GM18868 (cell line): ENCODE measurements around the gene FLNC.

Source experiments
- ATAC-seq: cut with Tn5 transposase; IDR thresholded peaks from one replicate; pipeline ENCODE4 v1.9.1; 2021; ENCODE audit warnings: mild to moderate bottlenecking, moderate library complexity; ENCODE audit not compliant: unreplicated experiment

FLNC gene

DNA sequence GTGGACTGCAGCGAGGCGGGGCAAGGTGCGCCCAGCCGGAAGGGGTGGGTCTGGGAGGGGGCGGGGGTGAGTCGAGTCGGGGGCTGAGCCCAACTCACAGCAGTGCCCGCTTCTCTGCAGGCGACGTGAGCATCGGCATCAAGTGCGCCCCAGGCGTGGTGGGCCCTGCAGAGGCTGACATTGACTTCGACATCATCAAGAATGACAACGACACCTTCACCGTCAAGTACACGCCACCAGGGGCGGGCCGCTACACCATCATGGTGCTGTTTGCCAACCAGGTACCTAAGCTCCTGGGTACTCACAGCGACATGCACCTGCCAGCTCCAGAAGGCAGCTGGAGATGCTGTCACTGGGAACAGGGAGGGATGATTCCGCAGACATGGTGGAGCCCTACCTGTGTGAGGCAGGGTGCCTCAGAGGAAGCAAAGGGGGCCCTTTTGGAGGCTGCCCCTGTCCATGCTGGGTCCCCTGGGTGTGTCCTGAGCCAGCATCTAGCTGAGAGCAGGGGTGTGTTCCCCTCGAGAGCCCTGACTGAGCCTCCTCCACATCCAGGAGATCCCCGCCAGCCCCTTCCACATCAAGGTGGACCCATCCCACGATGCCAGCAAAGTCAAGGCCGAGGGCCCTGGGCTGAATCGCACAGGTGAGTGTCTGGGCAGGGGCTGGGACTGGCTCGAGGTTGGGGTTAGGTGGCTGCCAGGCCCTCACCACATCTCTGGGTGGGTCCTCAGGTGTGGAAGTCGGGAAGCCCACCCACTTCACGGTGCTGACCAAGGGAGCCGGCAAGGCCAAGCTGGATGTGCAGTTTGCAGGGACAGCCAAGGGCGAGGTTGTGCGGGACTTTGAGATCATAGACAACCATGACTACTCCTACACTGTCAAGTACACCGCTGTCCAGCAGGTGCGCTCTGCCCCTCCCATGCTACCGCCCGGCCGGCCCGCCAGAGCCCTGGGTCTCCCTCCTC is 12.8 kb downstream of the FLNC start:
- no peak for ATAC-seq

DNA sequence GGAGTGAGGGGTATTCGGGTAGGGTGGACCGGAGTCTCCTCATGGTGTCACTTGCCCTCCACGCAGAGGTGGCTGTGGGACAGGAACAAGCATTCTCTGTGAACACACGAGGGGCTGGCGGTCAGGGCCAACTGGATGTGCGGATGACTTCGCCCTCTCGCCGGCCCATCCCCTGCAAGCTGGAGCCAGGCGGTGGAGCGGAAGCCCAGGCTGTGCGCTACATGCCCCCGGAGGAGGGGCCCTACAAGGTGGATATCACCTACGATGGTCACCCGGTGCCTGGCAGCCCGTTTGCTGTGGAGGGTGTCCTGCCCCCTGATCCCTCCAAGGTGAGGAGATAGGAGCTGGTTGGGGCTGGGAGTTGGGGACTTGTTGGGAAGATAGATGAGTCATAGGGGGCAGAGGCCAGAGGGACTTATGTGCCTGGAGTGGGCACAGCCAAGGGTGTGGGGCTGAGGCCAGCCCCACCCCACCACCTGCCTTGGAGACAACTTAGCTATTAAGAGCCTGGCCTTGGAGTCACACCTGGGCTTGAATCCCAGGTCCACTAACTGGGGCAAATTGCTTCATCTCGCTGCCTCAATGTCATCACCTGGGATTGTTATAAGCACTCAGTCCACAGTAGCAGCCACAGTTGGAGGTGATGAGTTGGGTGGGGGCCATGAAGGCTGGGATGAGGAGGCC is 13.9 kb downstream of the FLNC start:
- no peak for ATAC-seq

DNA sequence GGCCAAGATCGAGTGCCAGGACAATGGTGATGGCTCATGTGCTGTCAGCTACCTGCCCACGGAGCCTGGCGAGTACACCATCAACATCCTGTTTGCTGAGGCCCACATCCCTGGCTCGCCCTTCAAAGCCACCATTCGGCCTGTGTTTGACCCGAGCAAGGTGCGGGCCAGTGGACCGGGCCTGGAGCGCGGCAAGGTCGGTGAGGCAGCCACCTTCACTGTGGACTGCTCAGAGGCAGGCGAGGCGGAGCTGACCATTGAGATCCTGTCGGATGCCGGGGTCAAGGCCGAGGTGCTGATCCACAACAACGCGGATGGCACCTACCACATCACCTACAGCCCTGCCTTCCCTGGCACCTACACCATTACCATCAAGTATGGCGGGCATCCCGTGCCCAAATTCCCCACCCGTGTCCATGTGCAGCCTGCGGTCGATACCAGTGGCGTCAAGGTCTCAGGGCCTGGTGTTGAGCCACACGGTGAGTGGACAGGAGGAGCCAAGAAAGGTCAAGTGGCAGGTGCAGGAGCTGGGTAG is 14.6 kb downstream of the FLNC start:
- ATAC-seq, result no peak

DNA sequence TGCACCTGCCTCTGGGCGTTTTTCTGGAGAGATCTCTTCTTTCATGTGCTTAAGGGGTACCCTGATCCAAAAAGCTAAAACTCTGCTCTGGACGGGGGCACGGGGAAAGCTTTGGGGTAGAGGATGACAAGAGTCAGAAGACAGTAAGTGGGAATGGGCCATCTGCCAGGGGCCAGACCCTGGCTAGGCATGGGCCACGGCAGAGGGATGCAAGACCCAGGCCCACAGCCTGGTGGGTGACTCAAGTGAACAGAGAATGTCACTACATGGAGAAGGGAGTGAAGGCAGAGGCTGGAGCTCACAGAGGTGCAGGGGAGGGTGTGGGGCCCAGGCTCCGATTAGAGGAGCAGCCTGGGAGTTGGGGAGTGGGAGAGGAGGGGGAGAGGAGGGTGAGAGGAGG is 15.3 kb downstream of the FLNC start:
- ATAC-seq, result no peak

DNA sequence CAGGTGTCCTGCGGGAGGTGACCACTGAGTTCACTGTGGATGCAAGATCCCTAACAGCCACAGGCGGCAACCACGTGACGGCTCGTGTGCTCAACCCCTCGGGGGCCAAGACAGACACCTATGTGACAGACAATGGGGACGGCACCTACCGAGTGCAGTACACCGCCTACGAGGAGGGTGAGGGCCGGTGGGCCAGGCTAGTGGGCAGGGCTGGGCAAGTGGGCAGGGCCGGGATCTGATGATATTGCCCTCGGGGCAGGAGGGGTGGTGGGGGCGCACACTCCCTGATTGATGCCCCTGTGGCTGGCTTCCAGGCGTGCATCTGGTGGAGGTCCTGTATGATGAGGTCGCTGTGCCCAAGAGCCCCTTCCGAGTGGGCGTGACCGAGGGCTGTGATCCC is 15.8 kb downstream of the FLNC start:
- ATAC-seq, result no peak

DNA sequence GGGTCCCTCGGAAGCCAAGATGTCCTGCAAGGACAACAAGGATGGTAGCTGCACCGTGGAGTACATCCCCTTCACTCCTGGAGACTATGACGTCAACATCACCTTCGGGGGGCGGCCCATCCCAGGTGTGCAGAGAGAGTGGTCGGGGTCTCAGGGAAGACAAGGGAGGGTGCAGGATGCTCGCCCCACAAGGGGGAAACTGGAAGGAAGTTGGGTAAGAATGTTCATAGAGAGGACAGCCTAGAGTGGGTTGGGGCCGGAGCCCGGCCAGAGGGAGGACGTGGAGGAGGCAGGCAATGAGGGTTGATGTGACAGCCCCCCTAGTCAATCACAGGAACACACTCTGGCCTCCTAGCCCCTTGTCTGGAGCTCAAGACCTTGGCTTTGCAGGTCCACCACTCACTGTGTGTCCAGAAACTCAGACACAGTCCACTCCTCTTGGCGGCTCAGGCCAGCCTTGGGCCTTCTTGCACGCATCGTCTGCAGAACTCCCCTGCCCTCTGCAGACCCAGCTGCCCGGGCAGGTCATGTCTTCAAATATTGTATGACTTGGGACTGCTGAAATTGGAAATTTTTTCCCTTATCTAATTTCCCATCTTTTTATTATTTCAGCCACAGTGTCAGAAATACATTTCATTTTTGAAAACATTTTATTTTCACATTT is 16.7 kb downstream of the FLNC start:
- no peak for ATAC-seq

DNA sequence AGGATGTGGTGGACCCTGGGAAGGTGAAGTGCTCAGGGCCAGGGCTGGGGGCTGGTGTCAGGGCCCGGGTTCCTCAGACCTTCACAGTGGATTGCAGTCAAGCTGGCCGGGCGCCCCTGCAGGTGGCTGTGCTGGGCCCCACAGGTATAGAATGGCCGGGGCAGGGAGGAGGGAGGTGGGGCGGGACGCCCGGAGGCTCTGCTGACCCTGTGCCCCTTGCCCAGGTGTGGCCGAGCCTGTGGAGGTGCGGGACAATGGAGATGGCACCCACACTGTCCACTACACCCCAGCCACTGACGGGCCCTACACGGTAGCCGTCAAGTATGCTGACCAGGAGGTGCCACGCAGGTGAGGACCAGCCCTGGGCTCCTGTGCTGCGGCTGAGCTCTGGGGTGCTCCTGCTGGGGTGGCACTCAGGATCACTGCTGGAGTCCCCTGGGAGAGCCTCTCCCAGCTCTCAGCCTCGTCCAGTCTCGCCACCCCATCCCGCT is 17.6 kb downstream of the FLNC start:
- no peak for ATAC-seq

DNA sequence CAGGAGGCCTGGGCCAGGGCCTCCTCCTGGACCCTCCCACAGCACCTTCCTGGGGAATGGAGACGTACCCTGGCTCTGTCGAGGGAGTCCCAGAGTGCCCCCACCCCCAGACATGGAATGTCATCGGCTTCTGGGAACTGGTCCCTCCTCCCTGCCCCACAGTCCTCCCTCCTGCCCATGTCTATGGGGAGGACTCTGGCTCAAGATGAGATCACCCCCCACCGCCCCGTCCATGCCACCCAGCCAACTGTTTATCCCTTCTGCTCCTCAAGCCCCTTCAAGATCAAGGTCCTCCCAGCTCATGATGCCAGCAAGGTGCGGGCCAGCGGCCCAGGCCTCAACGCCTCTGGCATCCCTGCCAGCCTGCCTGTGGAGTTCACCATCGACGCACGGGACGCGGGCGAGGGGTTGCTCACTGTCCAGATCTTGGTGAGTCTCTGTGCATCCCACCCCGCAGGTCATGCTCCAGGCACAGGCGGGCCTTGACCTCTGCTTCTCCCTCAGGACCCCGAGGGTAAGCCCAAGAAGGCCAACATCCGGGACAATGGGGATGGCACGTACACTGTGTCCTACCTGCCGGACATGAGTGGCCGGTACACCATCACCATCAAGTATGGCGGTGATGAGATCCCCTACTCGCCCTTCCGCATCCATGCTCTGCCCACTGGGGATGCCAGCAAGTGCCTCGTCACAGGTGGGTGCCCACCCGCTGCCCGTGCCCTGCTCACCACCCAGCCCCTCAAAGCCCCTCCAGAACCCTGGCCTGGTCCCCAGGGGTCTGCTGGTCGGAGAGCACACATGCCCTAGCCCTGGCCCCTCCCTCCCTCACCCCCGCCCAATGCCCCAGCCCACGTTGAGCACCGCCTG is 18.3 kb downstream of the FLNC start:
- no peak for ATAC-seq

DNA sequence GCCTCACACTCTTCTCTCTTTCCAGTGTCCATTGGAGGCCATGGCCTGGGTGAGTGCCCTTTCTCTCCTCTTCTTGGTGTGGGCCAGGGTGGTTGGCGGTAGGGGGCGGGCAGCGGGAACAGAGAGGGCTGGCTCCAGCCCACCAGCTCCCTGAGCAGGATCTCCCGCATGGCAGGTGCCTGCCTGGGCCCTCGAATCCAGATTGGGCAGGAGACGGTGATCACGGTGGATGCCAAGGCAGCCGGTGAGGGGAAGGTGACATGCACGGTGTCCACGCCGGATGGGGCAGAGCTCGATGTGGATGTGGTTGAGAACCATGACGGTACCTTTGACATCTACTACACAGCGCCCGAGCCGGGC is 18.9 kb downstream of the FLNC start:
- ATAC-seq, result no peak

DNA sequence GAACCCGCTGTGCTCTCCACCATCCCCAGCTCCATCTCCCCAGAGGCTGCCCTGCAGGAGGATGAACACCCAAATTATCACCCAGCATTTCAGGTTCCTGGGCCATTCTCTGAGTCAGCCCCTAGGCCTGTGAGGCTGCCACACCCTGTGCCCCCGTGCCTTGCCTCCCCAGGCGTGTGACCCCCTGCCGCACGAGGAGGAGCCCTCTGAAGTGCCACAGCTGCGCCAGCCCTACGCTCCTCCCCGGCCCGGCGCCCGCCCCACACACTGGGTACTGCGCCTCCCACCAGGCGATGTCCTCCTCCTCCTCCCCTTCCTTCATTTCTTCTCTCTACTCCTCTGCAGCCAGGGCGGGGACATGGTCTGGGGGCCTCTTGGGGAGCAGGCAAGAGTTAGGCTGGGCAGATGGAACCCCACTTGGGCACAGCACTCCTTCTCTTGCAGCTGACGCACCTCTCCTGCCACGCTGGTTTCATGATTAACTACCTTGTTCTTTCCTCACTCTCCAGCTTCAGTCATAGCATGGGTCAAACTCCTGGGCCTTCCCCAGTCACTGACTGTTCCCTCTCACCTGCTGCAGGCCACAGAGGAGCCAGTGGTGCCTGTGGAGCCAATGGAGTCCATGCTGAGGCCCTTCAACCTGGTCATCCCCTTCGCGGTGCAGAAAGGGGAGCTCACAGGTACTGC is 19.7 kb downstream of the FLNC start:
- ATAC-seq, result no peak

DNA sequence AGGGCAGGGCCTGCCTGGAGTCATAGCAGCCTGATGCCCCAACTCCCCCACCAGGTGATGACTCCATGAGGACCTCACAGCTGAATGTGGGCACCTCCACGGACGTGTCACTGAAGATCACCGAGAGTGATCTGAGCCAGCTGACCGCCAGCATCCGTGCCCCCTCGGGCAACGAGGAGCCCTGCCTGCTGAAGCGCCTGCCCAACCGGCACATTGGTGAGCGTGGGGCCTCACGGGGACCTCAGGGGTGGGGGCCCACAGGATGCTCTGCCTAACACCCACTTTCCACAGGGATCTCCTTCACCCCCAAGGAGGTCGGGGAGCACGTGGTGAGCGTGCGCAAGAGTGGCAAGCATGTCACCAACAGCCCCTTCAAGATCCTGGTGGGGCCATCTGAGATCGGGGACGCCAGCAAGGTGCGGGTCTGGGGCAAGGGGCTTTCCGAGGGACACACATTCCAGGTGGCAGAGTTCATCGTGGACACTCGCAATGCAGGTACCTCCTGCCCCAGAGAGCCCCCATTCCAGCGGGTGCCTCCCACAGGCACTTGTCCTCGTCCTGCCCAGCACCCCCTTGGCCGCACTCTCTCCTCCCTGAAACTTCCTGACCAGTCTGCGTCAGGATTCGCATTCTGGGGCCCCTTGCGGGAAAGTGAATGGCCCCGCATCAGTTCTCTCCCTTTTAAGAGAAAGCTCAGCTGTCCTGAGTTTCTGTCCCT is 22.5 kb downstream of the FLNC start:
- ATAC-seq, result no peak

DNA sequence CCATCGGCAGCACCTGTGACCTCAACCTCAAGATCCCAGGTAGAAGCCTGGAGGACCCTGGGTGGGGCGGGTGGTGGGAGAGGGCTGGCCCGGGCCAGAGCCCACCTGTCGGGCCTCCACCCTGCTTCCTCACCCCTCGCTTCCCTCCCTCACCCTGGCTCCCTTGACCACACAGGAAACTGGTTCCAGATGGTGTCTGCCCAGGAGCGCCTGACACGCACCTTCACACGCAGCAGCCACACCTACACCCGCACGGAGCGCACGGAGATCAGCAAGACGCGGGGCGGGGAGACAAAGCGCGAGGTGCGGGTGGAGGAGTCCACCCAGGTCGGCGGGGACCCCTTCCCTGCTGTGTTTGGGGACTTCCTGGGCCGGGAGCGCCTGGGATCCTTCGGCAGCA is 23.6 kb downstream of the FLNC start:
- ATAC-seq, result no peak

DNA sequence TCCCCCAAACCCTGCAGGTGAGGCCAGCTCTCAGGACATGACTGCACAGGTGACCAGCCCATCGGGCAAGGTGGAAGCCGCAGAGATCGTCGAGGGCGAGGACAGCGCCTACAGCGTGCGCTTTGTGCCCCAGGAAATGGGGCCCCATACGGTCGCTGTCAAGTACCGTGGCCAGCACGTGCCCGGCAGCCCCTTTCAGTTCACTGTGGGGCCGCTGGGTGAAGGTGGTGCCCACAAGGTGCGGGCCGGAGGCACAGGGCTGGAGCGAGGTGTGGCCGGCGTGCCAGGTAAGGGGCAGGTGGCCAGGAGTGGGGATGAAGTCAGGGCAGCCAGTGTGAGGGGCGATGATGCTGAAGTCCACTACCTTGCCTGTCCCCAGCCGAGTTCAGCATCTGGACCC is 24.2 kb downstream of the FLNC start:
- no peak for ATAC-seq

DNA sequence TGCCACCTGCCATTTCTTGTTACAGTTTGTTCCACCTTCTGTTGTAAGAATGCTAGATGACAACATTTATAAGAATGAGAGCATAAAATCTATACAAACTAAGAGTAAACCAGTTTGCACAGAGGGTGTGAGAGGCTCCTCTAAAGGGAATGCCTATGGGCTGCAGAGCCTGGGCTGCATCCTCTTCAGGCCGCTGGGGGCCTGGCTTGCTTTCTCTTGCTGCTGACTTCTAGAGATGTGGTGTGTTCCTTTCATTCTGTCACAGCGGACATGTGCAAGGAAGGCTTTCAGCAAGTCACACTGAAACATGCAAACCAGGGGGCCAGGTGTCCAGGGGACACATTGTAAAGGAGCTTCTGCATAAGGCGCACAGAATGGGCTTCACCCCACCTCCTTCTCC is 25.4 kb downstream of the FLNC start:
- ATAC-seq, result no peak

DNA sequence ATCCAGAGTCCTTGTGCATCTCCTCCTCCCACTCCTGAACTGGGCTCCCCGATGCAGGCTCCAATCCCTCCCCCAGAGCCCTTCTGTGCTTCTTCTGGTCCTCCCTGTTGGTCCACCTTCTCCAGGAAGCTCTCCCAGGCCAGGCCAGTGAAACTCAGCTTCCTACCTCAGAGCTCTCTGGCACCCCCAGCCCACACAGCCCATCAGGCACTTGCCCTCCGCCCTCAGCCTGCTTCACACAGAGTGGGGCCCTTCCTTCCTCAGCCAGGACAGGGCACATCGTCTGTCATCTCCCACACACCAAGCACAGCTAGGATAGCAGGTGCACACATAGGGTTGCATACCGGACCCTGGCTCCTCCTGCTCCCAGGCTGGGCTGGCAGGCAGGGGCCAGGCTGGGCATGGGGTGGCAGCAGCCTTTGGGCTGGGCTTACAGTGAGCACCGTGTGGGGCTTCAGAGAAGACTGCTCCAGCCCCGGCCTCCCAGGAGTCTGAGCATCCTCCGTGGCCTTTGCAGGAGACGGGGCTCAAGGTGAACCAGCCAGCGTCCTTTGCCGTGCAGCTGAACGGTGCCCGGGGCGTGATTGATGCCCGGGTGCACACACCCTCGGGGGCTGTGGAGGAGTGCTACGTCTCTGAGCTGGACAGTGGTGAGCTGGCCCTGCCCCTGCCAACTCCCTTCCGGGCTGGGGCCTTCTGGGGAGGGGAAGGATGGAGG is 26.0 kb downstream of the FLNC start:
- ATAC-seq, result no peak

DNA sequence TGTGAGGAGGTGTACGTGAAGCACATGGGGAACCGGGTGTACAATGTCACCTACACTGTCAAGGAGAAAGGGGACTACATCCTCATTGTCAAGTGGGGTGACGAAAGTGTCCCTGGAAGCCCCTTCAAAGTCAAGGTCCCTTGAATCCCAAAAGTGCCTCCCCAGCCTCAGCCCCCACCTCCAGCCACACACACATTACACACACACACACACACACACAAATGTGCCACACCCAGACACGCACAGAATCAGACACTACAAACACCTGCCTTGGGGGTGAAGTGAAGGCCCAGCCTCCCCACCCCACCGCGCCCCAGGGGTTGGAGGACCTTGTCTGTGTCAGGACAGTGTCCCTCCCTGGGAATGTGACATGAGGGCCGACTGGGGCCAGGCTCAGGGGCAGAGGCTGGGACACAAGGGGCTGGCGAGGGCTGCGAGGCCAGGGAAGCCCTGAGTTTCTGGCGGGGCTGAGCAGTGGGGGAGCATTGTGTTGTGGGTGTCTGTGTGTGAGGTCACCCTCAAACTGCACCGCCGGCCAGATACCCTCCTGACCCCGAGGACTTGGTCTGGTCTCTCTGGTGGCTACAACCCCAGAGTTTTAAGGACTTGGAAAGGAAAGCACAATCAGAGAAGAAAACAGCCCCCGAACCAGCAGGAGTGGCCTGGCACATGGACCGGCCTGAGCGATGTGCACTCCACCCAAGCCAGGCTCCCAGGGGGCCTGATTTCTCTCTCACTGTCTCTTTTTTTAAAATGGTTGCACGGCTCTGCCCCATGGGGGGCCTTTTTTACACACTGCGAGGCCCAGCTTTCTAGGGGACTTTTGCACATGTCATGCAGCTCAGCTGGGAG is 28.4 kb downstream of the FLNC start:
- ATAC-seq, result no peak

DNA sequence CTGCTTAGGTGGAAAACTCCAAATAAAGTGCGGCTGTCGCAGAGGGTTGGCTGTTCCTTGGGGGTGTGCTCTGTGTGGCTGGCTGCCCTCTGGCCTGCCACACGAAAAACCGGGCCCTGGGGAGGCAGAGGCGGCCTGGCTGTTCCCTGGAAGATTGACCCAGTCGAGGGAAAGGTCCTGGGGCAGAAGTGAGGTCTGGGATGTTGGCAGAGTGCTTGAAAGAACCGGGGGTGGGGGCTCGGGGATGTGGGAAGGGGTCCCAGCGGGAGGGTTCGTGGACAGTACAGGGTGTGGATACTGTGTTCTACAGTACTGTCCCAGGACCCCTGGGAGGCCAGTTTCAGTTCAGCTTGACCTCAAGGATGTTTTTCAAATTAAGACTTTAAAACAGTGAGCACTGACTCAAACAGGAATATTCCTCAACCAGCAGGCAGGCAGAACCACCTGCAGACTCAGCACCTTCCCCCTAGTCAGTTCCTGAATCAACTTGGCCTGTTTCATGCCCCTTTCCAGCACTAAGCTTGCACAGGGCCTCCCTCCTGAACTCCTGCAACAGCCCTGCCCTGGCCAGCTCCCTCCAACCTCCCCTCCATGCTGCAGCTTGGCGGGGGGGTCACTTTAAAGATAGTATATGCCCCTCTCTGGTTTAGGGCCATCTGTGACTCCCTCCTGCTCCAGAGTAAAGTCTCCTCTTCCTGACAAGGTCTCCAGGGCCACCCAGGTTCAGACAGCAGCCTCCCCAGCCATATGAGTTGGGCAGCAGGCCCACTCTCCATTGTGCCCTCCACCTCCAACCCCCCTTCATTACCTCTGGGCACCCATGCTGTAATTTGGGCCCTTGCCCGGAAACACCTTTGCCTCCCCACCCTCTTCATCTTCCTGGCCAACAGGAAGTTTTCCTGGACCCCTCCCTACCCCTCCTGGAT is 29.3 kb downstream of the FLNC start:
- no peak for ATAC-seq
